HepG2 (cell line): ENCODE results near the gene PROX1. TPM values are rescaled to one million over a fixed set of nuclear protein-coding genes. Genes with fewer than 3 reads are reported as not detected.

Experiments used
- ATAD3A ChIP-seq: sonication (generic); formaldehyde crosslinking; IDR thresholded peaks from 2 replicates; pipeline ENCODE4 v1.4.0; 2020; ENCODE audit warnings: missing genetic modification reagents
- ATRX ChIP-seq: sonication (generic); formaldehyde crosslinking; IDR thresholded peaks from 2 replicates; pipeline ENCODE4 v1.4.0; 2020; ENCODE audit warnings: missing genetic modification reagents, borderline replicate concordance
- CBX2 ChIP-seq, 2 experiments: fragments of 200-600 bp in 1 of 2; sonication (generic); formaldehyde crosslinking in 1 of 2; IDR thresholded peaks; 2 replicates each; pipeline versions ENCODE4 v1.7.0 to v1.8.1; 2018 to 2022; ENCODE audit warnings: low read depth in 2 of 2, low read length in 1 of 2, mild to moderate bottlenecking in 1 of 2, missing genetic modification reagents in 1 of 2
- CENPT ChIP-seq: sonication (generic); formaldehyde crosslinking; IDR thresholded peaks from 2 replicates; pipeline ENCODE4 v1.8.0; 2022; ENCODE audit warnings: low read depth, mild to moderate bottlenecking, moderate library complexity, missing genetic modification reagents
- CHCHD3 ChIP-seq: sonication (generic); formaldehyde crosslinking; IDR thresholded peaks from 2 replicates; pipeline ENCODE4 v1.8.0; 2022; ENCODE audit warnings: mild to moderate bottlenecking, missing genetic modification reagents, moderate library complexity
- HCFC1 ChIP-seq: fragments of 150-350 bp; IDR thresholded peaks from 2 replicates; pipeline ENCODE4 v1.6.1; 2014; ENCODE audit warnings: low read depth, low read length
- ISL2 ChIP-seq: sonication (generic); formaldehyde crosslinking; IDR thresholded peaks from 2 replicates; pipeline ENCODE4 v1.5.0; 2020; ENCODE audit warnings: missing genetic modification reagents
- PAF1 ChIP-seq: IDR thresholded peaks from 2 replicates; pipeline ENCODE4 v1.6.1; 2016; ENCODE audit warnings: missing genetic modification reagents, missing compliant biosample characterization
- RBM22 ChIP-seq: fragments of 200-400 bp; formaldehyde crosslinking; optimal IDR thresholded peaks from 2 replicates; pipeline ENCODE3; 2017; ENCODE audit warnings: mild to moderate bottlenecking, low read length, moderate library complexity
- SOX6 ChIP-seq, 2 experiments: fragments of 450-650 bp in 1 of 2; sonication (generic) in 1 of 2; formaldehyde crosslinking in 1 of 2; IDR thresholded peaks; 2 replicates each; pipeline versions ENCODE4 v1.4.0 to v1.6.1; 2017 to 2020; ENCODE audit warnings: antibody characterized with exemption in 1 of 2, mild to moderate bottlenecking in 1 of 2, missing genetic modification reagents in 1 of 2
- SSRP1 ChIP-seq: IDR thresholded peaks from 2 replicates; pipeline ENCODE4 v1.6.1; 2016; ENCODE audit warnings: control low read depth
- TCF12 ChIP-seq, 2 experiments: fragments of 450-650 bp in 1 of 2; sonication (generic) in 1 of 2; formaldehyde crosslinking in 1 of 2; IDR thresholded peaks; 2 replicates each; pipeline versions ENCODE4 v1.6.1 to v1.8.0; 2017 to 2022; ENCODE audit warnings: antibody characterized with exemption in 1 of 2, mild to moderate bottlenecking in 1 of 2, missing genetic modification reagents in 1 of 2, moderate library complexity in 1 of 2
- THAP7 ChIP-seq: sonication (generic); formaldehyde crosslinking; IDR thresholded peaks from 2 replicates; pipeline ENCODE4 v1.8.1; 2023; ENCODE audit warnings: mild to moderate bottlenecking, missing genetic modification reagents
- ZNF337 ChIP-seq: sonication (generic); formaldehyde crosslinking; IDR thresholded peaks from 2 replicates; pipeline ENCODE4 v1.5.1; 2020; ENCODE audit warnings: missing genetic modification reagents, low read depth, mild to moderate bottlenecking, borderline replicate concordance
- ZNF382 ChIP-seq: sonication (generic); formaldehyde crosslinking; IDR thresholded peaks from 2 replicates; pipeline ENCODE4 v1.5.0; 2020; ENCODE audit warnings: missing genetic modification reagents, mild to moderate bottlenecking, borderline replicate concordance
- ZNF430 ChIP-seq: sonication (generic); formaldehyde crosslinking; IDR thresholded peaks from 2 replicates; pipeline ENCODE4 v1.9.0; 2021; ENCODE audit warnings: mild to moderate bottlenecking, missing genetic modification reagents
- ZNF766 ChIP-seq: sonication (generic); formaldehyde crosslinking; IDR thresholded peaks from 2 replicates; pipeline ENCODE4 v1.5.0; 2020; ENCODE audit warnings: missing genetic modification reagents, borderline replicate concordance
- ZSCAN20 ChIP-seq: sonication (generic); formaldehyde crosslinking; IDR thresholded peaks from 2 replicates; pipeline ENCODE4 v1.4.0; 2020; ENCODE audit warnings: missing genetic modification reagents, mild to moderate bottlenecking, borderline replicate concordance
- ZSCAN29 ChIP-seq: sonication (generic); formaldehyde crosslinking; conservative IDR thresholded peaks from 2 replicates; pipeline ENCODE4 v1.4.0; 2020; ENCODE audit warnings: mild to moderate bottlenecking, missing genetic modification reagents
- polyA plus RNA-seq, 8 experiments: library from polyadenylated mRNA; depleted of rRNA in 3 of 8; stranded (reverse) in 7 of 8; unstranded in 1 of 8; fragments of >200 nt; fragmentation: Illumina TruSeq in 4 of 8; extraction: Trizol in 4 of 8; gene quantifications; 2 replicates each; pipeline versions ENCODE4 v1.2.1 to v1.2.3, GENCODE V29; 2011 to 2016; ENCODE audit warnings: low read depth in 4 of 8, missing spikeins in 1 of 8, mixed read lengths in 1 of 8; ENCODE audit not compliant: insufficient read depth in 1 of 8
- total RNA-seq, 5 experiments: library from RNA; depleted of rRNA; stranded (reverse); fragments of >200 nt; fragmentation: Illumina TruSeq; extraction: Trizol; gene quantifications; 2 replicates each; pipeline ENCODE4 v1.2.3, GENCODE V29; 2016; ENCODE audit warnings: low read depth in 1 of 5
- TF ChIP-seq, protein P1 (sequence below): IDR thresholded peaks from 2 replicates; pipeline ENCODE4 v1.6.1; 2016; ENCODE audit warnings: low read depth, control low read depth
- TF ChIP-seq, protein P2 (sequence below): IDR thresholded peaks from 2 replicates; pipeline ENCODE4 v1.6.1; 2016; ENCODE audit warnings: low read depth
- TF ChIP-seq, protein P3 (sequence below): IDR thresholded peaks from 2 replicates; pipeline ENCODE4 v1.6.1; 2016; ENCODE audit warnings: mild to moderate bottlenecking, missing biosample characterization, missing genetic modification reagents
- TF ChIP-seq, protein P4 (sequence below): sonication (generic); formaldehyde crosslinking; IDR thresholded peaks from 2 replicates; pipeline ENCODE4 v1.5.0; 2020; ENCODE audit warnings: mild to moderate bottlenecking, missing genetic modification reagents

Gene PROX1
- total and polyA plus RNA-seq, 2 of the 13 experiments (the other 11 are each of a cell fraction or from before 2014, with no cell fraction given), result 12.3 to 30.2 TPM

DNA sequence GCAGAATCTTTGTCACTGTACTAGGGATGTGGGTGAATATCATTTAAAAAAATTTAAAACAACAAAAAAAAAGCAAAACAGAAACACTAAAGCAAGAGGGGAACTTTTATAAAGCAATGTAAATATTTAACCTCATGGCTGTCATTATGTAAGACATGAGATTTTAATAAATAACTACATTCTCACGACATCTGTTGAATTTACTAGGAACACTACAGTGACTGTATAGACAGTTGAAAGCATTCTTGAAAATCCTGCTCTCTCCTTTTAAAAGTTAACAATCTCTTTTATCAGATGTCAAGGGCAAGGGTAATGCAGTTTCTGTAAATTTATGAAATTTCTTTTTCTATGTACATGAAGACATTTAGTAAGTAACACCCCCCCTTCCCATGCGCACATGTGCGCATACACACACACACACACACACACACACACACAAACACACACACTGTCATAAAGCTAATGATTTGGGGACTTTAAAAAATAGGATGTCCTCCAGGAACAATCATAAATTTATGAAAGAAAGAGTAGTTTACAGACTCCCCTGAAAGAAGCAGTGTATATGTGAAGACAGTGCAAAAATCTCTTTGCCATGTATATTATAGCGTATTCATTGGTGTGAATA is 51.7 kb downstream of the PROX1 start (continued):
- TF ChIP-seq ISL2 (CRISPR knock-in tag) (peak; percentile 87), TCF12 (IDR thresholded peaks at IDR 0.05) (no peak), TCF12 (CRISPR knock-in tag; IDR thresholded peaks at IDR 0.05) (no peak), ZNF430 (CRISPR knock-in tag) (no peak), SSRP1 (no peak), PAF1 (no peak), SOX6 (IDR thresholded peaks at IDR 0.05) (no peak), SOX6 (CRISPR knock-in tag; IDR thresholded peaks at IDR 0.05) (peak; percentile 53; the same call in 1 of the 2 replicates), ZSCAN20 (CRISPR knock-in tag) (no peak), HCFC1 (no peak), ATAD3A (CRISPR knock-in tag) (no peak), ATRX (CRISPR knock-in tag) (no peak), CBX2 (IDR thresholded peaks at IDR 0.05; ENCODE audit: low read depth, low read length) (no peak), CBX2 (CRISPR knock-in tag; IDR thresholded peaks at IDR 0.05; ENCODE audit: low read depth) (no peak), RBM22 (peak; percentile 54), CHCHD3 (CRISPR knock-in tag) (no peak), ZNF766 (no peak), ZNF337 (no peak), CENPT (CRISPR knock-in tag) (no peak), ZSCAN29 (peak; percentile 90), ZNF382 (CRISPR knock-in tag) (no peak), THAP7 (no peak)
- TF ChIP-seq, protein P1, sequence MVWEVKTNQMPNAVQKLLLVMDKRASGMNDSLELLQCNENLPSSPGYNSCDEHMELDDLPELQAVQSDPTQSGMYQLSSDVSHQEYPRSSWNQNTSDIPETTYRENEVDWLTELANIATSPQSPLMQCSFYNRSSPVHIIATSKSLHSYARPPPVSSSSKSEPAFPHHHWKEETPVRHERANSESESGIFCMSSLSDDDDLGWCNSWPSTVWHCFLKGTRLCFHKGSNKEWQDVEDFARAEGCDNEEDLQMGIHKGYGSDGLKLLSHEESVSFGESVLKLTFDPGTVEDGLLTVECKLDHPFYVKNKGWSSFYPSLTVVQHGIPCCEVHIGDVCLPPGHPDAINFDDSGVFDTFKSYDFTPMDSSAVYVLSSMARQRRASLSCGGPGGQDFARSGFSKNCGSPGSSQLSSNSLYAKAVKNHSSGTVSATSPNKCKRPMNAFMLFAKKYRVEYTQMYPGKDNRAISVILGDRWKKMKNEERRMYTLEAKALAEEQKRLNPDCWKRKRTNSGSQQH, result no peak
- TF ChIP-seq, protein P2, sequence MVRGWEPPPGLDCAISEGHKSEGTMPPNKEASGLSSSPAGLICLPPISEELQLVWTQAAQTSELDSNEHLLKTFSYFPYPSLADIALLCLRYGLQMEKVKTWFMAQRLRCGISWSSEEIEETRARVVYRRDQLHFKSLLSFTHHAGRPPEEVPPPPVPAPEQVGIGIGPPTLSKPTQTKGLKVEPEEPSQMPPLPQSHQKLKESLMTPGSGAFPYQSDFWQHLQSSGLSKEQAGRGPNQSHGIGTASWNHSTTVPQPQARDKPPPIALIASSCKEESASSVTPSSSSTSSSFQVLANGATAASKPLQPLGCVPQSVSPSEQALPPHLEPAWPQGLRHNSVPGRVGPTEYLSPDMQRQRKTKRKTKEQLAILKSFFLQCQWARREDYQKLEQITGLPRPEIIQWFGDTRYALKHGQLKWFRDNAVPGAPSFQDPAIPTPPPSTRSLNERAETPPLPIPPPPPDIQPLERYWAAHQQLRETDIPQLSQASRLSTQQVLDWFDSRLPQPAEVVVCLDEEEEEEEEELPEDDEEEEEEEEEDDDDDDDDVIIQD (CRISPR knock-in tag), result no peak
- TF ChIP-seq, protein P3, sequence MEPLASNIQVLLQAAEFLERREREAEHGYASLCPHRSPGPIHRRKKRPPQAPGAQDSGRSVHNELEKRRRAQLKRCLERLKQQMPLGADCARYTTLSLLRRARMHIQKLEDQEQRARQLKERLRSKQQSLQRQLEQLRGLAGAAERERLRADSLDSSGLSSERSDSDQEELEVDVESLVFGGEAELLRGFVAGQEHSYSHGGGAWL (CRISPR knock-in tag), result no peak
- TF ChIP-seq, protein P4, sequence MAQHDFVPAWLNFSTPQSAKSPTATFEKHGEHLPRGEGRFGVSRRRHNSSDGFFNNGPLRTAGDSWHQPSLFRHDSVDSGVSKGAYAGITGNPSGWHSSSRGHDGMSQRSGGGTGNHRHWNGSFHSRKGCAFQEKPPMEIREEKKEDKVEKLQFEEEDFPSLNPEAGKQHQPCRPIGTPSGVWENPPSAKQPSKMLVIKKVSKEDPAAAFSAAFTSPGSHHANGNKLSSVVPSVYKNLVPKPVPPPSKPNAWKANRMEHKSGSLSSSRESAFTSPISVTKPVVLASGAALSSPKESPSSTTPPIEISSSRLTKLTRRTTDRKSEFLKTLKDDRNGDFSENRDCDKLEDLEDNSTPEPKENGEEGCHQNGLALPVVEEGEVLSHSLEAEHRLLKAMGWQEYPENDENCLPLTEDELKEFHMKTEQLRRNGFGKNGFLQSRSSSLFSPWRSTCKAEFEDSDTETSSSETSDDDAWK (CRISPR knock-in tag), result no peak
